SK-N-SH treated with all-trans-retinoic acid at 6 μM for 48 hours (cell line): ENCODE results near the gene EML2.

ENCODE experiments used
- ATAC-seq: fragments of 200-7000 bp; cut with Tn5 transposase; 3 replicates; pipeline ENCODE4 v1.9.1; 2020; ENCODE audit warnings: mild to moderate bottlenecking, moderate library complexity
- BACH2 ChIP-seq: fragments of 250-450 bp; sonication (Bioruptor Pico); IDR thresholded peaks from 2 replicates; pipeline ENCODE4 v1.9.0; 2021; ENCODE audit warnings: mild to moderate bottlenecking, borderline replicate concordance
- CREB5 ChIP-seq: fragments of 250-450 bp; sonication (Bioruptor Pico); IDR thresholded peaks from 2 replicates; pipeline ENCODE4 v1.5.1; 2020; ENCODE audit warnings: low read depth, mild to moderate bottlenecking, moderate library complexity
- CSDC2 ChIP-seq: fragments of 250-450 bp; sonication (Bioruptor Pico); IDR thresholded peaks from 2 replicates; pipeline ENCODE4 v1.5.0; 2020; ENCODE audit warnings: mild to moderate bottlenecking, moderate library complexity
- CSRNP3 ChIP-seq: fragments of 250-450 bp; sonication (Bioruptor Pico); IDR thresholded peaks from 2 replicates; pipeline ENCODE4 v1.5.1; 2021; ENCODE audit warnings: mild to moderate bottlenecking, moderate library complexity
- ESRRG ChIP-seq: fragments of 250-450 bp; sonication (Bioruptor Pico); IDR thresholded peaks from 2 replicates; pipeline ENCODE4 v1.6.1; 2021; ENCODE audit warnings: mild to moderate bottlenecking
- GLIS3 ChIP-seq: fragments of 250-450 bp; sonication (Bioruptor Pico); IDR thresholded peaks from 2 replicates; pipeline ENCODE4 v1.5.0; 2020; ENCODE audit warnings: mild to moderate bottlenecking, moderate library complexity
- OSR1 ChIP-seq: fragments of 250-450 bp; sonication (Bioruptor Pico); IDR thresholded peaks from 2 replicates; pipeline ENCODE4 v1.8.0; 2022; ENCODE audit warnings: moderate library complexity, mild to moderate bottlenecking, inconsistent platforms
- PATZ1 ChIP-seq: fragments of 250-450 bp; sonication (Bioruptor Pico); IDR thresholded peaks from 2 replicates; pipeline ENCODE4 v1.8.0; 2020; ENCODE audit warnings: mild to moderate bottlenecking, moderate library complexity, borderline replicate concordance
- POU6F1 ChIP-seq: fragments of 250-450 bp; sonication (Bioruptor Pico); IDR thresholded peaks from 2 replicates; pipeline ENCODE4 v1.8.0; 2021; ENCODE audit warnings: low read depth, mild to moderate bottlenecking, moderate library complexity, borderline replicate concordance
- PPARA ChIP-seq: fragments of 250-450 bp; sonication (Bioruptor Pico); IDR thresholded peaks from 2 replicates; pipeline ENCODE4 v1.5.0; 2020; ENCODE audit warnings: mild to moderate bottlenecking, borderline replicate concordance
- RARB ChIP-seq: fragments of 250-450 bp; sonication (Bioruptor Pico); IDR thresholded peaks from 2 replicates; pipeline ENCODE4 v1.8.0; 2021; ENCODE audit warnings: mild to moderate bottlenecking, moderate library complexity
- SNAI2 ChIP-seq: fragments of 250-450 bp; sonication (Bioruptor Pico); IDR thresholded peaks from 2 replicates; pipeline ENCODE4 v1.5.0; 2020; ENCODE audit warnings: mild to moderate bottlenecking, moderate library complexity
- TCF4 ChIP-seq: fragments of 250-450 bp; sonication (Bioruptor Pico); IDR thresholded peaks from 2 replicates; pipeline ENCODE4 v1.8.0; 2021; ENCODE audit warnings: mild to moderate bottlenecking, moderate library complexity, borderline replicate concordance
- TOX ChIP-seq: fragments of 250-450 bp; sonication (Bioruptor Pico); IDR thresholded peaks from 2 replicates; pipeline ENCODE4 v1.8.0; 2021; ENCODE audit warnings: mild to moderate bottlenecking, moderate library complexity, borderline replicate concordance
- TSHZ2 ChIP-seq: fragments of 250-450 bp; sonication (Bioruptor Pico); IDR thresholded peaks from 2 replicates; pipeline ENCODE4 v1.5.0; 2020; ENCODE audit warnings: mild to moderate bottlenecking, moderate library complexity
- ZC3H10 ChIP-seq: fragments of 250-450 bp; sonication (Bioruptor Pico); IDR thresholded peaks from 2 replicates; pipeline ENCODE4 v1.5.1; 2021; ENCODE audit warnings: mild to moderate bottlenecking, moderate library complexity
- ZFP3 ChIP-seq: fragments of 250-450 bp; sonication (Bioruptor Pico); IDR thresholded peaks from 2 replicates; pipeline ENCODE4 v1.5.0; 2020; ENCODE audit warnings: mild to moderate bottlenecking, moderate library complexity
- ZFP30 ChIP-seq: fragments of 450-650 bp; formaldehyde crosslinking; IDR thresholded peaks from 2 replicates; pipeline ENCODE4 v1.5.0; 2022; ENCODE audit warnings: mild to moderate bottlenecking, moderate library complexity
- ZNF565 ChIP-seq: fragments of 450-650 bp; formaldehyde crosslinking; conservative IDR thresholded peaks from 2 replicates; pipeline ENCODE4 v1.5.0; 2020; ENCODE audit warnings: low read depth, mild to moderate bottlenecking, moderate library complexity
- ZNF70 ChIP-seq: fragments of 450-650 bp; formaldehyde crosslinking; IDR thresholded peaks from 2 replicates; pipeline ENCODE4 v1.5.0; 2020; ENCODE audit warnings: mild to moderate bottlenecking, moderate library complexity
- ZNF8 ChIP-seq: fragments of 450-650 bp; formaldehyde crosslinking; IDR thresholded peaks from 2 replicates; pipeline ENCODE4 v1.5.0; 2020; ENCODE audit warnings: mild to moderate bottlenecking, moderate library complexity

Gene EML2

GRCh38 chr19:45681391-45682015 is 42.3 kb upstream of the EML2 start:
- peak; percentile 88 for ATAC-seq

GRCh38 chr19:45677351-45678230 is 38.4 kb upstream of the EML2 start:
- ATAC-seq = peak; percentile 80
- no peak for TF ChIP-seq TSHZ2
- no peak for TF ChIP-seq GLIS3 (CRISPR knock-in tag)
- TF ChIP-seq PPARA (CRISPR knock-in tag) = no peak
- TF ChIP-seq CSDC2 (CRISPR knock-in tag) = no peak
- no peak for TF ChIP-seq ZNF8 (CRISPR knock-in tag)
- no peak for TF ChIP-seq ESRRG (CRISPR knock-in tag)
- TF ChIP-seq ZC3H10 = no peak
- TF ChIP-seq ZFP3 = no peak
- no peak for TF ChIP-seq TOX (CRISPR knock-in tag)
- no peak for TF ChIP-seq CSRNP3 (CRISPR knock-in tag)
- TF ChIP-seq OSR1 (CRISPR knock-in tag) = no peak
- TF ChIP-seq ZFP30 = no peak
- no peak for TF ChIP-seq ZNF70
- TF ChIP-seq SNAI2 = no peak
- no peak for TF ChIP-seq BACH2 (CRISPR knock-in tag)
- TF ChIP-seq CREB5 (CRISPR knock-in tag) = no peak
- no peak for TF ChIP-seq RARB (CRISPR knock-in tag)
- TF ChIP-seq POU6F1 (CRISPR knock-in tag) = no peak
- TF ChIP-seq, all 23 proteins: peak for 0

More at GRCh38 chr19:45681391-45682015, 42.3 kb upstream of the EML2 start:
- TF ChIP-seq ZNF8 (CRISPR knock-in tag) = no peak
- TF ChIP-seq RARB (CRISPR knock-in tag) = no peak
- peak; percentile 77; the same call in 1 of the 2 replicates for TF ChIP-seq PATZ1

- ATAC-seq = peak; percentile 6
- TF ChIP-seq SNAI2 (no peak), PPARA (CRISPR knock-in tag) (no peak), ZNF565 (CRISPR knock-in tag) (no peak), RARB (CRISPR knock-in tag) (no peak), BACH2 (CRISPR knock-in tag) (no peak), TCF4 (no peak), POU6F1 (CRISPR knock-in tag) (no peak), CSDC2 (CRISPR knock-in tag) (no peak), OSR1 (CRISPR knock-in tag) (no peak), CSRNP3 (CRISPR knock-in tag) (no peak), ESRRG (CRISPR knock-in tag) (no peak), TOX (CRISPR knock-in tag) (no peak)
- TF ChIP-seq, all 23 proteins: peak for 0
Observed at GRCh38 chr19:45676851-45677263, 37.7 kb upstream of the EML2 start.
